HPDE6-E6E7 (cell line): ENCODE data around the gene TERB2.
"Not testable (repeated sequence)": the region's sequence is repeated elsewhere in the genome, so short reads cannot be mapped to it uniquely, and the experiment has no call there.

Experiments used
- DNase-seq: peaks from one replicate; pipeline ENCODE4 v3.0.0; 2011; ENCODE audit warnings: missing footprints; ENCODE audit errors: extremely low spot score

The TERB2 gene, protein sequence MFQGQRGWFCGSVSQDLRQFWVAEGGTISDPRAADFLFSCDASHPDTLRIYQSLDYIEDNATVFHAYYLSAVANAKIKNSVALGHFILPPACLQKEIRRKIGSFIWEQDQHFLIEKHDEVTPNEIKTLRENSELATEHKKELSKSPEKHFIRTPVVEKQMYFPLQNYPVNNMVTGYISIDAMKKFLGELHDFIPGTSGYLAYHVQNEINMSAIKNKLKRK

DNA sequence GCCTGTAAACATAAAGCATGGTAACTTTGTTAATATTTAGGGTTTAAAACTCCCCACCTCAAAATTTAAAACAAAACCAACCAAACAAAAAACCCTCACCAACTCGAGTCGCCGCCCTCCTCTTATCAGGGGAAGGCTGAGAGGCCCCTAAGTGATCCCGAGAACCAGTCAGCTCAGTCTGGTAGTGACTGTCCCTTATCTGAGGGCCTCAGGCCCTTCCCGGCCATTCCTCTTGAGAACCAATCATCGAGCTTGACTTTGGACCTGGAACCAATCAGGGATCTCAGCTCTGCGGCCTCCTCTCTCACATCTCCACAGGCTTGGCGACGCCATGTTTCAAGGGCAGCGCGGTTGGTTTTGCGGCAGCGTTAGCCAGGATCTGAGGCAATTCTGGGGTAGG lies at the start of gene TERB2:
TSS of gene TERB2 (plus strand) at position 300 of the 400 bp plus-strand sequence. CDS start at position 332, 32 bp downstream.
- no peak for DNase-seq

DNA sequence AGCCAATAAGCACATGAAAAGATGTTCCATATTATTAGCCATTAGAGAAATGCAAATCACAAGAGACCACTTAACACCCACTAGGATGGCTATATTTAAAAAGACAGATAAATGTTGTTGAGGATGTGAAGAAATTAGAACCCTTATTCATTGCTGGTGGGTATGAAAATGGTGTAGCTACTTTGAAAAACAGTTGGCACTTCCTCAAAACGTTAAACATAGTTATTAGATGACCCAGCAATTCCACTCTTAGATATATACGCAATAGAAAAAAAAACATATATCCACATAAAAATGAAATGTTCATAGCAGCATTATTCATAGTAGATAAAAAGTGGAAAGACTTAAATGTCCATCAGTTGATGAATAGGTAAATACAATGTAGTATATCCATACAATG lies 47.1 kb upstream of the TERB2 start:
- no peak for DNase-seq

DNA sequence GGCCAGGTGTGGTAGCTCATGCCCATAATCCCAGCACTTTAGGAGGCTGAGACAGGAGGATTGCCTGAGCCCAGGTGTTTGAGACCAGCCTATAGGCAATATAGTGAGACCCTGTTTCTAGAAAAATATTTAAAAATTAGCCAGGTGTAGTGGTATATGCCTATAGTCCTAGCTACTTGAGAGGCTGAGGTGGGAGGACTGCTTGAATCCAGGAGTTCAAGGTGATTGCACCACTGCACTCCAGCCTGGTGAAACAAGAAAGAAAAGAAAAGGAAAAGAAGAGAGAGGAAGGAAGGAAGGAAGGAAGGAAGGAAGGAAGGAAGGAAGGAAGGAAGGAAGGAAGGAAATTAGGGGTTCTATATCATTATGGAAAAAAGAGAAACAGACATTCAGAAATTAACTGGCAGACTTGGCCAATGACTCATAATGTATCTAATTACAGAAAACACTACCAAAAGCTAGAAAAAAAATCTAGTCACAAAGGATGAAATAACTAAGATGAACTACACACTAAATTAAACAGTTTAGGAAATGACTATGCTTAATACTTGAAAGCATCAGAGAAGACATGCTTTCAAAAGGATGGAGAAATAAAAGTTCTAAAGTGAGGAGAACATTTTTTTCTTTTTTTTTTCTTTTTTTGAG lies 45.4 kb upstream of the TERB2 start:
- DNase-seq = no peak

DNA sequence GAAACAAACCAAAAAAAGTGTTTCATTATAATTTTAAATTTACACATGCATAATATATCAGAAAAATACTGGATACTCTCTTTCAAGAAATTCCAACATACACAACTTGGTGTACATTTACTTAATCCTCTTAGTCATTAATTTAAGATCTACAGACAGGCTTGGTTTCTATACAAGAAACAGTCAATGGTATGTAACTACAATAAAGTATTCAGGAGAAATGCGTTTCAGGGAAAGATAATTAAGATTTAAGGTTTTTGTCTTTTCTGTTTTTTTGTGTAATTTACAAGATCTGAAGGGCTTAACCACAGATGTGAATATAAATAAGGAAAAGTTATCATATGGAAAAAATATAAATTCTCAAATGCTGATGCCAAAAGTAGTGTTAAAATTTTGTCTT lies 44.3 kb upstream of the TERB2 start:
- not testable (repeated sequence) for DNase-seq

DNA sequence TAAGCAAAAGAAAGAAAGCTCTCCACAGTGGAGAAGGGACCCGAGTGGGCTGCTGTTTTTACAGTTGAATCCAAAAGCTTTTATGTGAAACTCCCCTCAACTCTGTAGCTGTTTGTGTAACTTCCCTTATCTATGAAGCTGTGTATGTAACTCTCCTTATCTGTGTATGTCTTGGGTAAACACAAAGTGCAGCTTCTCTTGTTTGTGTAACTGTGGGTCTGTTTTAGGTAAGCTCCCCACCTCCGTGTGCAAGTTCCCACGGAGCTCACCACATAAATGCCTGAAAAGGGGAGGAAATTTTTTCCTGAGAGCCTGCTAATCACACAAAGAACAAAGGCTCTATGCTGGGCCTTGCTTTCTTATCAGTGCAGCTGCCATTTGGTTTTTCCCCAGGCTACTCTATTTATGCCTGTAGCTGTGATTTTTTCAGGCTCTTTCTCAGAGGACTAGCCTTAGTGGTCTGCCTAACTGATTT lies 43.5 kb upstream of the TERB2 start:
- not testable (repeated sequence) for DNase-seq

DNA sequence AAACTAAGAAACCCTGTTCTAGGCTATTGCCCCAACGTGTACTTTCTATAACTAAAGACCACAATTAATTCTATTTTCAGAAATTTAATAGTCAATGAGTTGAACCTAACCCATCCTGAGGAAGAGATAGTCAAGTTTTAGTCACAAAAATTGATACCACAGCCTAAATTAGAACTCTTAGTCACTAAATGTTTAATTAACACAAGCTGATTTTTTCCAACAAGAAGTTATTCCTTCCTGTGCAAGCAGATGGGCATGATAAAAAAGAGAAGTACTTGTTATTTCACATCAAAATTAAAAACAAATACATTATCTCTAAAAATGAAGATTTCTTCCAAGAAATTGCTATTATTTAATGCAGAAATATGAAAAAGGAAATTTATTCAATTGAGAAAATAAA lies 38.4 kb upstream of the TERB2 start:
- no peak for DNase-seq

DNA sequence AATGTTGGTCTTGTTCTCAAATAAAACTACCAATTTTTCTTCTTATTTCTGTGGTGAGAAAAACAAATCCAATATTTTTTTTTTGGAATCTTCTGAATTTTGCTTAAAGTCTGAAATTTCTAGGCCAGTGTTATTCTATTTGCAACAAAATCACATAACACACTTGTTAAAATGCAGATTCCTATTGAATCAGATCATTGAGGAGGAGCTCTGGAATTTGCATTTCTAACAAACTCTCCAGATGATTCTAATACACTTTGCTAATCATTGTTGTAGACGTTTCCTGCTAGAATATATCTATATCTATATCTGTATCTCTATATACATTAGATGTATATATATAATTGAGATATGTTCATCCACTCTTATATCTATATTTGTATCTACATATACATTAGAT lies 27.8 kb upstream of the TERB2 start:
- DNase-seq = not testable (repeated sequence)

DNA sequence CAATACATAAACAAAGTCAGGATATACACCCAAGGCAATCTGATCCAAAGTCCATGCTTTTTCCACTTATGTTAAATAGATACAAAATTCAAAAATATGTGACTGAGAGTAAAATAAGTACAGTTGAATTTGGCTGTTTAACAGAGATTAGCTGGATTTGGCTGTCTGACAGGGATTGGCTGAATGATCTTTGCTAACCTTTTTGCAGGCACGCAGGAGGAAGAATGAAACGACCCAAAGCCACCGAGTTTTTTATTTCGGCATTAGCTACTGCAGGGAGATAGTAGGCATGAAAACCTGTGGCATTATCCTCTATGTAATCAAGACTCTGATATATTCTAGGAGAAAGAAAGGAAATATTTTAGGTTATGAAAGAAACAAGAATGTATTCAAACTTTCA lies 26.2 kb upstream of the TERB2 start:
- DNase-seq = not testable (repeated sequence)

DNA sequence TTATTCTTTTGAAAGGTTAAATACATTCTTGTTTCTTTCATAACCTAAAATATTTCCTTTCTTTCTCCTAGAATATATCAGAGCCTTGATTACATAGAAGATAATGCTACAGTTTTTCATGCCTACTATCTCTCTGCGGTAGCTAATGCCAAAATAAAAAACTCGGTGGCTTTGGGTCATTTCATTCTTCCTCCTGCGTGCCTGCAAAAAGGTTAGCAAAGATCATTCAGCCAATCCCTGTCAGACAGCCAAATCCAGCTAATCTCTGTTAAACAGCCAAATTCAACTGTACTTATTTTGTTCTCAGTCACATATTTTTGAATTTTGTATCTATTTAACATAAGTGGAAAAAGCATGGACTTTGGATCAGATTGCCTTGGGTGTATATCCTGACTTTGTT lies 1.8 kb downstream of the TERB2 start:
- not testable (repeated sequence) for DNase-seq

DNA sequence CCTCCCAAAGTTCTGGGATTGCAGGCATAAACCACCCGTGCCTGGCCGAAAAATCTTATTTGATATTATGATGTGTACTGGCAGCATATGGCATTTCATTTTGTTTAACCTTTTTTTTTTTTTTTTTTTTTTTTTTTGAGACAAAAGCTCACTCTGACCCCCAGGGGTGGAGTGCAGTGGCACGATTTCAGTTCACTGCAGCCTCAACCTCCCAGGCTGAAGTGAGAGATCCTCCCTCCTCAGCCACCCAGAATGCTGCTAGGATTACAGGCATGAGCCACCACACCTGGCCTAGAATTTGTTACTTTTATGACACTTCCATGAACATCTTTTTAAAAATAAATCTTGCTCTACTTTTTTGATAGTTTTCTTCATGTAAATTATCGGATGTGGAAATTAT lies 12.0 kb downstream of the TERB2 start:
- DNase-seq = no peak

DNA sequence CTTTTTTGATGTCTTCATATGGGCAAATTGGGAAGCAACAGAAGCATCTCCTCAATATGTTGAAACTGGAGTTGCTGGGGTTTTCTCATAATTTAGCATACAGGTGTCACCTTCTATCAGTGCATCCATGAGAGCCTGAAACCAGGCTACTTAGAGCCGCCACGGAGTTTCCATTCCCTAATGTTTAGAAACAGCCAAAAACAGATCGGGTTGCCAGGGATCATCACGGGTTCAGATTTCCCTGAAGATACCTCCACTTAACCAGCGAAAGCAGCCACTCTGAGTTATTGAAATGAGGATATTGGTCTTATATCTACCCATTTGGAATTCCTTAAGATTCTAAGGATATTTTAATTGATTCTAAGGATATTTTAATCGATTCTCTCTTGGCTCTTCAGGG lies 14.5 kb downstream of the TERB2 start:
- no peak for DNase-seq

DNA sequence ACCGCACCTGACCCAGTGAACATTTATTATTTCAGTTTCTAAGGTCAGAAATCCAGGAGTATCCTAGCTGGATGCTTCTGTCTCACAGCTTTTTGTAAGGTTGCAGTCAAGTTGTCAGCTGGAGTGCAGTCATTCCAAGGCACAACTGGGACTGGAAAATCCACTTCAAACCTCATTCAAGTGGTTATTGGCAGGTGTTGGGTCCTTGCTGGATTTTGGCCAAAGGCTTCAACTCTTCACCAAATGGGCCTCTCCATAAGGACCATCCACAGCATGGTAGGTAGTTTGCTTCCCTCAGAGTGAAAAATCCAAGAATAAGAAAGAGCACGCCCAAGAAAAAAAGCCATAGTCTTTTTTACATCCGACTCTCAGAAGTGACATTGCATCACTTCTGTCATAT lies 19.7 kb downstream of the TERB2 start:
- not testable (repeated sequence) for DNase-seq

DNA sequence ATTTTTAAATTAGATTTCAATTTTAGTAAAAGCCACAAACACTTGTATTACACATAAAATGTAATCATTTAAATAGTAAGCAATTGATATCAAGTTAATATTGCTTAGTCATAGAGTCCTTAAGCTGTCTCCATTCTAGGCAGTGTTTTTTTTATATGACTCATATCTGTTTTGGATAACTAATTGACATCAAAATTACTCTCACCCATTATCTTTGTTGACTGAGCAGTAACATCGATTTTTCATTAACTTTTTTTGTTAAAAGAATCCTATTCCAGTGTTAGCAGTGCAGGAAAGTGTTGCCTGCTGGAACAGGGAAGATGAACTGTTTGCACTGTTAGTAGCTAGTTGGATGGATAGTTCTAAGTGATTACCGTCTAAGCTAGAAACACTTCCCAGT lies 21.3 kb downstream of the TERB2 start:
- not testable (repeated sequence) for DNase-seq

DNA sequence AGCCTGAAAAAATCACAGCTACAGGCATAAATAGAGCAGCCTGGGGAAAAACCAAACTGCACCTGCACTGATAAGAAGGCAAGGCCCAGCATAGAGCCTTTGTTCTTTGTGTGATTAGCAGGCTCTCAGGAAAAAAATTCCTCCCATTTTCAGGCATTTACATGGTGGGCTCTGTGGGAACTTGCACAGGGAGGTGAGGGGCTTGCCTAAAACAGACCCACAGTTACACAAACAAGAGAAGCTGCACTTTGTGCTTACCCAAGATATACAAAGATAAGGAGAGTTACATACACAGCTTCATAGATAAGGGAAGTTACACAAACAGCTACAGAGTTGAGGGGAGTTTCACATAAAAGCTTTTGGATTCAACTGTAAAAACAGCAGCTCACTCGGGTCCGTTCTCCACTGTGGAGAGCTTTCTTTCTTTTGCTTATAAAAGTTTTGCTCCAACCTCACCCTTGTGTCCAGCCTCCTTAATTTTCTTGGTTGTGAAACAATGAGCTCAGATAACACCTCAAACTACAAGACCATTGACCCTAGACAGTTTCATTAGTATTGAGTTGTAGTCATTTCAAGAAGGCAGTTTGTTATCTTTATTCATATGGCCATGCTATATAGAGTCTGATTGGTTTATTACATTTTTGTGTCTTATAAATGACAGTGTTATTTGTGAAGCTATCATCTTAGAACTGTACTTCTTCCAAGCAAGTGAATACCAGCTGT lies 23.3 kb downstream of the TERB2 start:
- DNase-seq = not testable (repeated sequence)

DNA sequence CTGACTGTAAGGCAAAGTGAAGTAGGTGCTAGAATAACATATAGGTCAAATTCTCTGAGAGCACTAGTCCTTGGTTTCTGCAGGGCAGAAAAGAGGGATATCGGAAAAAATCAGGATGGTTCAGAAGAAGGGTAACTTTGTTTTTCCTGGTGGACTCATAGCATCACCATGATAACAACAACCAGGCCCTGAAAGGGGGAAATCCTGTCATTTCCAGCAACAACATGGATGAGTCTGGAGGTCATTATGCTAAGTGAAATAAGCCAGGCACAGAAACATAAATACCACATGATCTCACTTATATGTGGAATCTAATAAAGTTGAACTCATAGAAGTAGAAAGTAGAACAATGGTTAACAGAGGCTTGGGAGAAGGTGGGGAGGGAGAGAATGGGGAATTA lies 27.7 kb downstream of the TERB2 start:
- not testable (repeated sequence) for DNase-seq

DNA sequence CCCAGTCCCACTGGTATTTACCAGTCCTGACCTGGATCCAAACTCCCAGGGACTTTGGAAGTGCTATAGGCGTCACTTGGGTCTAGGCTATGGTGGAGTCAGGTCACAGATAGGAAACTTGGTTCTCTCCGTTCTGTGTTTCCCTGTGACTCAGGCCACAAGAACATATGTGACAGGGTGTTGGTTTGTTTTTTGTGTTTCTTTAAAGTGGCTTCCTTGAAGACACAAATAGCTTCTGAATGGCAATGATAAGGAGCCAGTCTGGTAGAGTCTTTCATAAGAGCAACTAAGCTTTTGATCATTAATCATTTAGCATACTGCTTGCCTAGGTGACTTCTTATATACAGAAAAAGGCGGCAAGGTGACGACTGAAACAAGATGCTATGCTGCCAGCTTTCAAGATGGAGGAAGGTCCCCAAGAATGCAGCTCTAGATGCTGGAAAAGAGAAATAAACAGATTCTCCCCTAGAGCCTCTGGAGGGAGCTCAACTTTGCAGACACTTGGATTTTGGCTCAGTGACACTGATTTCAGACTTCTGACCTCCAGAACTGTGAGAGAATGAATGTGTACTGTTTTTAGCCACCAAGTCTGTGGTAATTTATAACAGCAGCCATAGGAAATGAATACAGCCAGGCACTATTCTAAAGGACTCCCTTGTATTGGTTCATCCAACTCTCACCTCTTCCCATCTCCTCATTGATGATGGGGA lies 30.0 kb downstream of the TERB2 start:
- DNase-seq = not testable (repeated sequence)

DNA sequence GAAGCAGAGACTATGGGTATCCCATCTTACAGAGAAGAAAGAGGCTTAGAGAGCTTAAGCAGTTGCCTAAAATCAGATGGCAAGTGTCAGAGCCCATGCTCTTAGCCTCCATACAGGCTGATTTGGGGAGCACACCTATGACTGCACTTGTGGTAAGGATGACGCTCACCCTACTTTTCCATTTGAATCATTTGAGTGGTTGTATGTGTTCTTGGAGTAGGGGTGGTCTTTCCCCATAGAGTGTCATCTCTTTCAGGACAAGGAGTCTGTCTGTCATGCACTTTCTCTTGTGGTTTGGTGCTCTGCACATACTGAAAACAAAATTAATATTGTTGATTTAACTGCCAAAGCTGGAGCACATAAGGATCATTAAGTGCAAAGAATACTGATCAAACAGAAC lies 31.2 kb downstream of the TERB2 start:
- not testable (repeated sequence) for DNase-seq

DNA sequence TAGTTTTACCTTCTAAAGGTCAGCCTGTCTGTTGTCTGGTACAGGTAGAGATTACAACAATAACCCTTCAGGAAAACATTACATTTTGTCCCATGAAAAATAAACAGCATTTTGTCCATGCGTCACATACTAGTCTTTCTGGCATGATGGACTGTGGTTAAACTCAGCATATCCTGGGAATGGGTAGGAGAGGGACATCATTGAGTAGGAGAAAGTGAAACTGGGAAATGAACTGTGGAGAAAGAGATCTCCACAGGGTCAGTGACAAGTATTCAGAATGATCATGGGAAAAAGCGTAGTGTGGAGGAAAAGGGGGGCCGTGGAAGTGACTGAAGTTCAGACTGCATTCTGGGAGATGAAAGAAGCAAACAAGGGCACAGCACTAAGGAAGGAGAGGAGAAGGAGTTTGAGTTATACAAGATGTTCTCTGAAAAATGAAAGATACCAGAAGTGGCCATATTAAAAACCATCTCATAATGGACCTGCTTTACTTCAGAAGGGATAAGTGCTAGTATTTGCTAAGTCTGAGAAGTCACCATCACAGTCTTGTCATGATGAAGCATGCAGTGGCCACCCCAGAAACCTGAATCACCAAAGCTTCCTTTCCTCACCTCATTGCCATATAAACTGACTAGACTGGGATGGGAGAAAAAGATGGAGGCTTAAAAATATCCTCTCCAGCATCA lies 31.8 kb downstream of the TERB2 start:
- not testable (repeated sequence) for DNase-seq

DNA sequence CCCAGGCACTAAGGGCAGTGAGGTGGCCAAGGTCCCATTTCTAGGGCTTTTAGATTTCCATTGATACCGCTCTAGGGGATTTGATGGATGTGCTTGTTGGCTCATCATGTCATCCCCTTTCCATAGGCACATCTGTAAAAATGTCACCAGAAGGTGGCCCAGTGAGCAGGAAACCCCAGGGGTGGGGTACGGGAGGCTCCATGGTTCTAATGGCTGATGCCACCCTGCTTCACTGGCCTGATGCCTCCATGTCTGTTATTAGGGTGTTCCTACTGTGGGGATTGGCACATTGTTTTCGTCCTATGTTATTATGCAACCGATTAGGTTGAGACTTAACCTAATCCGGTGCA lies 32.4 kb downstream of the TERB2 start:
- not testable (repeated sequence) for DNase-seq

DNA sequence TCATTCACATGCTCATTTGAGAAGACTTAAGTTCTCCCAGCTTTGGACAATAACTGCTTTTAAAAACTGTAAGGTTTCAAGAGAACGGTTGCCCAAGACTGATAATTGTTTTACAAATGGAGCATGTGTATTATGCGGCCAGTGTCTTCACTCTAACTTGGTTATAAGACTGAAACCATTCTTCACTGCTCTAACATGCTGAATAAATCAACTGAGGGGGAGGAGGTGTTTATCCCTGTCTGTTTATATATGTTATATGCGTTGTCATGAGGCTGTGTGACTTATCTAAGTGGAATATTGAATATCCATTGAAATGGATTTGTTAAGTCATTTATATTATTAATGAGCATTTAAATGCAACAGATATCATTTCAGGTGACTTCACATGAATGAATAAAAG lies 41.1 kb downstream of the TERB2 start:
- not testable (repeated sequence) for DNase-seq

DNA sequence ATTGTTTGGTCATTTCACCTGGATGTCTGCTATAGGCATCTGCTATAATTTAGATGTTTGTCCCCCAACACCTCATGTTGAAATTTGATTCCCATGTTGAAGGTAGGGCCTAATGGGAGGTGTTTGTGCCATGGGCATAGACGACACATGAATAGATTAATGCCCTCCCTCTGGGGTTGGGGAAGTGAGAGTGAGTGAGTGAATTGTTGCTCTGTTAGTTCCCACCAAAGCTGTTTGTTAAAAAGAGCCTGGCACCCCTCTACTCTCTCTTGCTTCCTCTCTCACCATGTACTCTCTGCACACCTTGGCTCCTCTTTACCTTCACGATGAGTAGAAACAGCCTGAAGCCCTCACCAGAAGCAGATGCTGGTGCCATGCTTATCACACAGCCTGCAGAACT lies 42.6 kb downstream of the TERB2 start:
- no peak for DNase-seq

DNA sequence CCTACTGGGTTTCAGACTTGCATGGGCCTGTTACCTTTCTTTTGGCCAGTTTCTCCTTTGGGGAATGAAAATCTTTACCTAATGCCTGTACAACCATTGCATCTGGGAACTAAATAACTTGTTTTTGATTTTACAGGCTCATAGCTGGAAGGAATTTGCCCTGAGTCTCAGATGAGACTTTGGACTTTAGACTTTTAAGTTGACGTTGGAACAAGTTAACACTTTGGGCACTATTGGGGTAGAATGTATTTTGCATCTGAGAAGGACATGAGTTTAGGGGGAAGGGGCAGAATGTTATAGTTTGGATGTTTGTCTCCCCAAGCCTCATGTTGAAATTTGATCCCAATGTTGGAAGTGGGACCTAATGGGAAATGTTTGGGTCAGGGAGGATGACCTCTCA lies 44.7 kb downstream of the TERB2 start:
- DNase-seq = not testable (repeated sequence)
